ENCODE measurements around the gene ZNF3. TPM values are rescaled to one million over a fixed set of nuclear protein-coding genes. Genes with fewer than 3 reads are reported as not detected.
A peak's percentile ranks its signal among the peaks of the same experiment; 100 is the strongest.

The ZNF3 gene
- total and polyA plus RNA-seq, 9 of the 15 experiments (the other 6 are each of a cell fraction or from before 2014, with no cell fraction given), result 30.0 to 64.9 (median 51.5) TPM

GRCh38 chr7:100126931-100127865 lies 45.7 kb upstream of the ZNF3 start, which contains the start of gene MBLAC1 (continued):
- TF ChIP-seq PATZ1 (CRISPR knock-in tag; IDR thresholded peaks at IDR 0.05; ENCODE audit: borderline replicate concordance) (no peak), GATAD2A (IDR thresholded peaks at IDR 0.05) (peak; percentile 27; the same call in 1 of the 2 replicates), KAT7 (CRISPR knock-in tag; IDR thresholded peaks at IDR 0.05; ENCODE audit: borderline replicate concordance) (peak; percentile 19; the same call in 1 of the 2 replicates), MEF2A (IDR thresholded peaks at IDR 0.05; ENCODE audit: control insufficient read depth, low read depth, low read length) (0 out of 2 replicates have a peak, but pooled peaks have one; percentile 34), SRF (CRISPR knock-in tag; IDR thresholded peaks at IDR 0.05) (peak in 1 of 2 experiments; percentile 71; a peak in 1 of 4 replicates), ZBTB2 (IDR thresholded peaks at IDR 0.05) (peak; percentile 69), ZSCAN29 (IDR thresholded peaks at IDR 0.05) (no peak), NR2C1 (IDR thresholded peaks at IDR 0.05) (peak; percentile 21; the same call in 1 of the 2 replicates), NR2C1 (tag; IDR thresholded peaks at IDR 0.05) (0 out of 2 replicates have a peak, but pooled peaks have one; percentile 37), ZNF57 (CRISPR knock-in tag; IDR thresholded peaks at IDR 0.05) (0 out of 2 replicates have a peak, but pooled peaks have one; percentile 39), ZHX1 (conservative IDR thresholded peaks at IDR 0.05; ENCODE audit: low read length) (peak; percentile 26; the same call in 1 of the 2 replicates), BHLHE40 (IDR thresholded peaks at IDR 0.05; ENCODE audit: low read length) (peak; percentile 92), BCLAF1 (IDR thresholded peaks at IDR 0.05; ENCODE audit: borderline replicate concordance in 1 of 2, control insufficient read depth in 1 of 2, low read depth in 2 of 2, low read length in 1 of 2) (peak in 1 of 2 experiments; percentile 91; a peak in 2 of 4 replicates), ZNF696 (CRISPR knock-in tag; conservative IDR thresholded peaks at IDR 0.05) (no peak), PCBP1 (IDR thresholded peaks at IDR 0.05; ENCODE audit: low read depth, low read length, poor library complexity, severe bottlenecking) (peak; percentile 49), ELF2 (CRISPR knock-in tag; IDR thresholded peaks at IDR 0.05) (0 out of 2 replicates have a peak, but pooled peaks have one; percentile 26), YBX1 (IDR thresholded peaks at IDR 0.05) (no peak)
